Activated naive CD4-positive, alpha-beta T cell (primary cell): ENCODE data around the gene CIB4.

Source experiments
- DNase-seq, 4 experiments: peaks; one replicate each; lab custom pipeline; 2025; lab: John Stamatoyannopoulos, UW

CIB4 gene

GRCh38 chr2:26550276-26551015, 90.7 kb downstream of the CIB4 start:
- no peak for DNase-seq

GRCh38 chr2:26542676-26543505, 98.3 kb downstream of the CIB4 start:
- DNase-seq = no peak

- DNase-seq = no peak
Observed at GRCh38 chr2:26542194-26542455, 99.0 kb downstream of the CIB4 start.

GRCh38 chr2:26541401-26542193, 99.6 kb downstream of the CIB4 start:
- DNase-seq = no peak

GRCh38 chr2:26540961-26541360, 100.2 kb downstream of the CIB4 start:
- no peak for DNase-seq

GRCh38 chr2:26540306-26540705, 100.9 kb downstream of the CIB4 start:
- DNase-seq = no peak

- no peak for DNase-seq
Observed at GRCh38 chr2:26537826-26538475, 103.2 kb downstream of the CIB4 start.

- no peak for DNase-seq
Observed at GRCh38 chr2:26537069-26537825, 103.9 kb downstream of the CIB4 start.

- no peak for DNase-seq
Observed at GRCh38 chr2:26536371-26537068, 104.6 kb downstream of the CIB4 start.

GRCh38 chr2:26535663-26536275, 105.4 kb downstream of the CIB4 start:
- DNase-seq = no peak

- no peak for DNase-seq
Observed at GRCh38 chr2:26534865-26535662, 106.1 kb downstream of the CIB4 start.

GRCh38 chr2:26534098-26534864, 106.9 kb downstream of the CIB4 start:
- DNase-seq = no peak

- DNase-seq = no peak
Observed at GRCh38 chr2:26533661-26534060, 107.5 kb downstream of the CIB4 start.

GRCh38 chr2:26532301-26533250, 108.6 kb downstream of the CIB4 start:
- no peak for DNase-seq
